ENCODE measurements around the gene KRABD2.

The KRABD2 gene

GRCh38 chr17:8371786-8372185, 4.7 kb downstream of the KRABD2 start:
- no peak overlapping the region for H3K27ac ChIP-seq (ENCODE audit: low read depth in 1 of 2, low read length in 2 of 2)
- peaks cover 6 to 13% (median 10%) of the 10 kb centered on the region in 4 donors for H3K36me3 ChIP-seq (ENCODE audit: control insufficient read depth in 4 of 4, insufficient read depth in 3 of 4, low read depth in 1 of 4, low read length in 3 of 4)
- TF ChIP-seq CTCF (IDR thresholded peaks at IDR 0.05; ENCODE audit: low read depth, low read length, missing input control) (no peak), SP1 (IDR thresholded peaks at IDR 0.05) (no peak), HNF4G (IDR thresholded peaks at IDR 0.05) (no peak), FOXA2 (IDR thresholded peaks at IDR 0.05) (no peak), GABPA (IDR thresholded peaks at IDR 0.05 in 1 of 2, conservative IDR thresholded peaks at IDR 0.05 in 1 of 2) (no peak)
- TF ChIP-seq, protein P1, sequence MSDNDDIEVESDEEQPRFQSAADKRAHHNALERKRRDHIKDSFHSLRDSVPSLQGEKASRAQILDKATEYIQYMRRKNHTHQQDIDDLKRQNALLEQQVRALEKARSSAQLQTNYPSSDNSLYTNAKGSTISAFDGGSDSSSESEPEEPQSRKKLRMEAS (IDR thresholded peaks at IDR 0.05) = no peak
- TF ChIP-seq, protein P2, sequence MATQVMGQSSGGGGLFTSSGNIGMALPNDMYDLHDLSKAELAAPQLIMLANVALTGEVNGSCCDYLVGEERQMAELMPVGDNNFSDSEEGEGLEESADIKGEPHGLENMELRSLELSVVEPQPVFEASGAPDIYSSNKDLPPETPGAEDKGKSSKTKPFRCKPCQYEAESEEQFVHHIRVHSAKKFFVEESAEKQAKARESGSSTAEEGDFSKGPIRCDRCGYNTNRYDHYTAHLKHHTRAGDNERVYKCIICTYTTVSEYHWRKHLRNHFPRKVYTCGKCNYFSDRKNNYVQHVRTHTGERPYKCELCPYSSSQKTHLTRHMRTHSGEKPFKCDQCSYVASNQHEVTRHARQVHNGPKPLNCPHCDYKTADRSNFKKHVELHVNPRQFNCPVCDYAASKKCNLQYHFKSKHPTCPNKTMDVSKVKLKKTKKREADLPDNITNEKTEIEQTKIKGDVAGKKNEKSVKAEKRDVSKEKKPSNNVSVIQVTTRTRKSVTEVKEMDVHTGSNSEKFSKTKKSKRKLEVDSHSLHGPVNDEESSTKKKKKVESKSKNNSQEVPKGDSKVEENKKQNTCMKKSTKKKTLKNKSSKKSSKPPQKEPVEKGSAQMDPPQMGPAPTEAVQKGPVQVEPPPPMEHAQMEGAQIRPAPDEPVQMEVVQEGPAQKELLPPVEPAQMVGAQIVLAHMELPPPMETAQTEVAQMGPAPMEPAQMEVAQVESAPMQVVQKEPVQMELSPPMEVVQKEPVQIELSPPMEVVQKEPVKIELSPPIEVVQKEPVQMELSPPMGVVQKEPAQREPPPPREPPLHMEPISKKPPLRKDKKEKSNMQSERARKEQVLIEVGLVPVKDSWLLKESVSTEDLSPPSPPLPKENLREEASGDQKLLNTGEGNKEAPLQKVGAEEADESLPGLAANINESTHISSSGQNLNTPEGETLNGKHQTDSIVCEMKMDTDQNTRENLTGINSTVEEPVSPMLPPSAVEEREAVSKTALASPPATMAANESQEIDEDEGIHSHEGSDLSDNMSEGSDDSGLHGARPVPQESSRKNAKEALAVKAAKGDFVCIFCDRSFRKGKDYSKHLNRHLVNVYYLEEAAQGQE (IDR thresholded peaks at IDR 0.05) = no peak
- WGBS = 83% methylated on average over 4 of the region's 4 CpGs
- H3K4me1 ChIP-seq (ENCODE audit: control insufficient read depth in 4 of 4, insufficient read depth in 4 of 4, low read length in 3 of 4) = peaks cover 0 to 13% (median 11%) of the 10 kb centered on the region in 4 donors
- DNase-seq (ENCODE audit: low spot score) = no peak
- H3K4me3 ChIP-seq (ENCODE audit: low read depth in 1 of 3, low read length in 3 of 3) = no peak overlapping the region
- no peak overlapping the region for H3K9ac ChIP-seq (ENCODE audit: low read depth in 1 of 2, low read length in 2 of 2)
- no peaks in the 10 kb centered on the region for H3K9me3 ChIP-seq (ENCODE audit: control insufficient read depth in 4 of 4, low read length in 3 of 4)
- H3K27me3 ChIP-seq (ENCODE audit: control insufficient read depth in 4 of 4, insufficient read depth in 4 of 4, low read length in 3 of 4) = no peaks in the 10 kb centered on the region

- 89% methylated on average over 8 of the region's 8 CpGs for WGBS
- H3K9me3 ChIP-seq (ENCODE audit: control insufficient read depth in 4 of 4, low read length in 3 of 4) = no peaks in the 10 kb centered on the region
- H3K36me3 ChIP-seq (ENCODE audit: control insufficient read depth in 4 of 4, insufficient read depth in 3 of 4, low read depth in 1 of 4, low read length in 3 of 4) = peaks cover 6 to 13% (median 10%) of the 10 kb centered on the region in 4 donors
- DNase-seq (ENCODE audit: low spot score) = no peak
- TF ChIP-seq, protein P3, sequence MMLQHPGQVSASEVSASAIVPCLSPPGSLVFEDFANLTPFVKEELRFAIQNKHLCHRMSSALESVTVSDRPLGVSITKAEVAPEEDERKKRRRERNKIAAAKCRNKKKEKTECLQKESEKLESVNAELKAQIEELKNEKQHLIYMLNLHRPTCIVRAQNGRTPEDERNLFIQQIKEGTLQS (IDR thresholded peaks at IDR 0.05) = no peak
- no peak for TF ChIP-seq GABPA (IDR thresholded peaks at IDR 0.05 in 1 of 2, conservative IDR thresholded peaks at IDR 0.05 in 1 of 2)
- TF ChIP-seq, protein P4, sequence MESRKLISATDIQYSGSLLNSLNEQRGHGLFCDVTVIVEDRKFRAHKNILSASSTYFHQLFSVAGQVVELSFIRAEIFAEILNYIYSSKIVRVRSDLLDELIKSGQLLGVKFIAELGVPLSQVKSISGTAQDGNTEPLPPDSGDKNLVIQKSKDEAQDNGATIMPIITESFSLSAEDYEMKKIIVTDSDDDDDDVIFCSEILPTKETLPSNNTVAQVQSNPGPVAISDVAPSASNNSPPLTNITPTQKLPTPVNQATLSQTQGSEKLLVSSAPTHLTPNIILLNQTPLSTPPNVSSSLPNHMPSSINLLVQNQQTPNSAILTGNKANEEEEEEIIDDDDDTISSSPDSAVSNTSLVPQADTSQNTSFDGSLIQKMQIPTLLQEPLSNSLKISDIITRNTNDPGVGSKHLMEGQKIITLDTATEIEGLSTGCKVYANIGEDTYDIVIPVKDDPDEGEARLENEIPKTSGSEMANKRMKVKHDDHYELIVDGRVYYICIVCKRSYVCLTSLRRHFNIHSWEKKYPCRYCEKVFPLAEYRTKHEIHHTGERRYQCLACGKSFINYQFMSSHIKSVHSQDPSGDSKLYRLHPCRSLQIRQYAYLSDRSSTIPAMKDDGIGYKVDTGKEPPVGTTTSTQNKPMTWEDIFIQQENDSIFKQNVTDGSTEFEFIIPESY (IDR thresholded peaks at IDR 0.05) = no peak
- no peak for TF ChIP-seq SP1 (IDR thresholded peaks at IDR 0.05)
- no peak for TF ChIP-seq RXRA (IDR thresholded peaks at IDR 0.05)
- no peak for TF ChIP-seq EGR1 (IDR thresholded peaks at IDR 0.05; ENCODE audit: low read depth in 2 of 2)
- TF ChIP-seq, protein P1 (IDR thresholded peaks at IDR 0.05) = no peak
- TF ChIP-seq HNF4A (conservative IDR thresholded peaks at IDR 0.05) = no peak
- TF ChIP-seq FOXA2 (IDR thresholded peaks at IDR 0.05) = no peak
- H3K27ac ChIP-seq (ENCODE audit: low read depth in 1 of 2, low read length in 2 of 2) = no peak overlapping the region
- no peak overlapping the region for H3K9ac ChIP-seq (ENCODE audit: low read depth in 1 of 2, low read length in 2 of 2)
- H3K4me1 ChIP-seq (ENCODE audit: control insufficient read depth in 4 of 4, insufficient read depth in 4 of 4, low read length in 3 of 4) = no peaks in the 10 kb centered on the region
- no peaks in the 10 kb centered on the region for H3K27me3 ChIP-seq (ENCODE audit: control insufficient read depth in 4 of 4, insufficient read depth in 4 of 4, low read length in 3 of 4)
- H3K4me3 ChIP-seq (ENCODE audit: low read depth in 1 of 3, low read length in 3 of 3) = no peak overlapping the region
Observed at GRCh38 chr17:8369944-8370343, 6.6 kb downstream of the KRABD2 start.

Measured in liver (tissue), 8 donors.